Heart left ventricle (tissue), 16 donors: ENCODE measurements around the gene DBN1. TPM values are rescaled to one million over a fixed set of nuclear protein-coding genes. Genes with fewer than 3 reads are reported as not detected.
A peak's percentile ranks its signal among the peaks of the same experiment; 100 is the strongest.

Experiments
- ATAC-seq, 4 donors: fragments of 200-7000 bp; cut with Tn5 transposase; one replicate each; pipeline ENCODE4 v1.9.1; 2020 to 2022; ENCODE audit warnings: moderate library complexity in 4 of 4, mild to moderate bottlenecking in 3 of 4, moderate number of reproducible peaks in 1 of 4
- DNase-seq, 5 donors: peaks; one replicate each; pipeline ENCODE4 v3.0.0-alpha.2; 2020
- H3K27ac ChIP-seq, 12 donors: fragments of 200-600 bp; sonication (generic) in 4 of 12; one replicate each; pipeline versions ENCODE4 v1.5.0 to v1.8.0; 2016 to 2022; ENCODE audit warnings: mild to moderate bottlenecking in 2 of 12
- H3K27me3 ChIP-seq, 9 donors: fragments of 200-600 bp; sonication (generic) in 2 of 9; one replicate each; pipeline versions ENCODE4 v1.5.1 to v1.8.0; 2016 to 2022; ENCODE audit warnings: mild to moderate bottlenecking in 3 of 9
- H3K36me3 ChIP-seq, 9 donors: fragments of 200-600 bp; sonication (generic) in 2 of 9; one replicate each; pipeline versions ENCODE4 v1.5.0 to v1.8.0; 2018 to 2022; ENCODE audit warnings: mild to moderate bottlenecking in 2 of 9
- H3K4me1 ChIP-seq, 12 donors: fragments of 200-600 bp; sonication (generic) in 4 of 12; one replicate each; pipeline versions ENCODE4 v1.5.0 to v1.8.0; 2016 to 2022; ENCODE audit warnings: mild to moderate bottlenecking in 3 of 12
- H3K4me3 ChIP-seq, 12 donors: fragments of 200-600 bp; sonication (generic) in 4 of 12; one replicate each; pipeline versions ENCODE4 v1.5.0 to v1.8.0; 2017 to 2022; ENCODE audit warnings: mild to moderate bottlenecking in 9 of 12, moderate library complexity in 4 of 12
- H3K9me3 ChIP-seq, 12 donors: fragments of 200-600 bp; sonication (generic) in 4 of 12; one replicate each; pipeline versions ENCODE4 v1.5.0 to v1.8.0; 2016 to 2022; ENCODE audit warnings: mild to moderate bottlenecking in 1 of 12
- POLR2A ChIP-seq, 2 donors: fragments of 450-650 bp; IDR thresholded peaks; one replicate each; pipeline ENCODE4 v1.6.1; 2017; ENCODE audit warnings: antibody characterized with exemption in 2 of 2, mild to moderate bottlenecking in 2 of 2, moderate library complexity in 2 of 2
- WGBS, 4 donors: extraction: QIAGEN DNeasy Blood & Tissue Kit in 2 of 4; methylation state at CpG; one replicate each; pipeline versions ENCODE4 v1.1.5 to v1.1.7; 2013 to 2018; 5-methylcytosine and 5-hydroxymethylcytosine counted together
- intact Hi-C, 10 donors: fragments of 100-400 bp; cut with DNase I; formaldehyde crosslinking; loops; one replicate each; pipeline versions ENCODE4 v1.11.1 to v1.14.2; 2022
- polyA plus RNA-seq, 2 donors: library from polyadenylated mRNA; stranded (reverse); fragments of 200-250 nt; gene quantifications; one replicate each; pipeline ENCODE4 v1.2.3, GENCODE V29; 2013
- total RNA-seq, 9 donors: library from RNA; depleted of rRNA in 2 of 9; stranded (reverse); fragments of >200 nt in 2 of 9; fragmentation: NEBNext Ultra II Directional in 3 of 9; extraction: Animal tissue kit (Norgen Biotek cat#: 25700) in 3 of 9; gene quantifications; one replicate each; pipeline versions ENCODE4 v1.1.0 to v1.2.4, GENCODE V29; 2016 to 2023
- TF ChIP-seq, protein P1 (sequence below), 12 donors: fragments of 200-600 bp; sonication (generic) in 4 of 12; IDR thresholded peaks; one replicate each; pipeline versions ENCODE4 v1.5.0 to v1.8.0; 2018 to 2022; ENCODE audit warnings: antibody characterized with exemption in 12 of 12, mild to moderate bottlenecking in 5 of 12
- donor health status: ischemic (EF 13 %, LVEDD 7.1; RV severe dilation, severe dysfunction).
- donor health status: healthy with polysubstance abuse.
- donor health status: DM: no; HTN: yes; CAD: no.
- donor health status: DM: no; HTN: no; CAD: no.
- donor health status: ischemic (EF 25% LVEDD 6.9; RV normal size, moderate dysfunction).
- donor health status: ischemic (EF 25% LVEDD 5.7; RV mildly dilated, moderate dysfunction).
- donor health status: healthy.
- donor health status: DM: yes; HTN: yes; CAD: no.
- donor health status: ischemic (EF 35%, LVEDD 5.7; RV mildly dilated, moderate dysfunction).
- donor health status: nonischemic (EF 11% LVEDD 7.7; RV severe dilation, severe dysfunction).
- donor health status: DM: yes; HTN: yes; CAD: no.
- donor health status: PGD.
- donor health status: ischemic (EF 29% LVEDD 5.4; RV normal size, mild dysfunction).
- donor health status: nonischemic (EF 23%, LVEDD 6.1; RV moderate dilation, normal function).

Gene DBN1
- total and polyA plus RNA-seq, 11 donors = 12.3 to 60.7 (median 23.3) TPM

DNA sequence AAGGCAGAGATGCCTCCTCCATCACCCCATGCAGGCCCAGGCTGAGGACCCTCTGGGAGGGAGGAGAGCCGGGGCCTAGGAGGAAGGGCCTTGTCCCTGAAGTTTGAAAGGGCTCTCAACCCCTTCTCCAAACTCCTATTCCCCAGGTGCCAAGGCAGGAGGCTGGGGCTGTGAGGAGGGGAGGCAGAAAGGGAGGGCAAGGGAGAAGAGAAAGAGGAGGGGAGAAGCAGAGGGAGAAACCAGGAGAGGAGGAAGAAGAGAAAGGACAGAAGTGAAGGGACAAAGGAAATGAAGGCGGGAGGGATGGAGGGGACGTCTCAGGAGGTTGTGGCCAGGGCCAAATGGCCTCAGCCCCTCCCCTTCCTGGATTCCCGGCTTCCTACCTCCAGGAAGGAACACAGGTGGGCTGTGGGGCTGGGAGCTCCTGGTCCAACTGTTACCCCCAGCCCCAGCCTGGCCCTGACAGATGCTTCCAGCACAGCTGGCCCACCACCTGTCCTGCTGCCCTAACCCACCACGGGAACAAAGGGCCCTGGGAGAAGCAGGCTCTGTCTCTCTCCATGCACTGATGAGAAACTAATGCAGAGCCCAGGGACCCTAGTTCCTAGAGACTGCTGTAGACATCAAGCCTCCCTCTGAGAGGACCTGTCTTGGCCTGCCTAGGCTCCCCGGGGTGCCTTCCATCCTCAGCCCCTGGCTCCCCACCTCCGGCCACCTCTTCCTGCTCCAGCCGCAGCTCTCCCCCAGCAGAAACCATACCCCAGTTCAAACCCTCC is 3.5 kb downstream of the DBN1 start:
- intact Hi-C loops = no loop called here
- peaks cover 0 to 59% (median 40%) of the 10 kb centered on the region in 12 donors for H3K4me1 ChIP-seq
- H3K27me3 ChIP-seq = peaks cover 0 to 26% (median 5%) of the 10 kb centered on the region in 9 donors
- H3K4me3 ChIP-seq = no peak overlapping the region
- H3K9me3 ChIP-seq = peaks cover 0 to 4% (median 0%) of the 10 kb centered on the region in 12 donors
- TF ChIP-seq POLR2A (IDR thresholded peaks at IDR 0.05) = no peak
- TF ChIP-seq, protein P1, sequence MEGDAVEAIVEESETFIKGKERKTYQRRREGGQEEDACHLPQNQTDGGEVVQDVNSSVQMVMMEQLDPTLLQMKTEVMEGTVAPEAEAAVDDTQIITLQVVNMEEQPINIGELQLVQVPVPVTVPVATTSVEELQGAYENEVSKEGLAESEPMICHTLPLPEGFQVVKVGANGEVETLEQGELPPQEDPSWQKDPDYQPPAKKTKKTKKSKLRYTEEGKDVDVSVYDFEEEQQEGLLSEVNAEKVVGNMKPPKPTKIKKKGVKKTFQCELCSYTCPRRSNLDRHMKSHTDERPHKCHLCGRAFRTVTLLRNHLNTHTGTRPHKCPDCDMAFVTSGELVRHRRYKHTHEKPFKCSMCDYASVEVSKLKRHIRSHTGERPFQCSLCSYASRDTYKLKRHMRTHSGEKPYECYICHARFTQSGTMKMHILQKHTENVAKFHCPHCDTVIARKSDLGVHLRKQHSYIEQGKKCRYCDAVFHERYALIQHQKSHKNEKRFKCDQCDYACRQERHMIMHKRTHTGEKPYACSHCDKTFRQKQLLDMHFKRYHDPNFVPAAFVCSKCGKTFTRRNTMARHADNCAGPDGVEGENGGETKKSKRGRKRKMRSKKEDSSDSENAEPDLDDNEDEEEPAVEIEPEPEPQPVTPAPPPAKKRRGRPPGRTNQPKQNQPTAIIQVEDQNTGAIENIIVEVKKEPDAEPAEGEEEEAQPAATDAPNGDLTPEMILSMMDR (IDR thresholded peaks at IDR 0.05) = no peak
- WGBS, 4 donors = 68 to 81% (median 70%) methylated on average over 7 to 8 of the region's 8 CpGs
- H3K36me3 ChIP-seq = peaks cover 0 to 34% (median 24%) of the 10 kb centered on the region in 9 donors
- peak overlapping the region in 11 of 12 donors; percentile 24 to 87 (median 52) for H3K27ac ChIP-seq
- no peak for DNase-seq
- ATAC-seq = no peak

GRCh38 chr5:177468685-177469628 is 4.5 kb downstream of the DBN1 start:
- Histone ChIP-seq H3K4me1 (peaks cover 0 to 56% (median 35%) of the 10 kb centered on the region in 12 donors), H3K27ac (peak overlapping the region in 10 of 12 donors; percentile 19 to 87 (median 54)), H3K27me3 (peaks cover 0 to 22% (median 5%) of the 10 kb centered on the region in 9 donors), H3K4me3 (no peak overlapping the region), H3K36me3 (peaks cover 0 to 34% (median 24%) of the 10 kb centered on the region in 9 donors), H3K9me3 (peaks cover 0 to 5% (median 0%) of the 10 kb centered on the region in 12 donors)
- WGBS, 4 donors = 60 to 72% (median 66%) methylated on average over 21 to 25 of the region's 25 CpGs
- ATAC-seq = peak; percentile 36 to 48 (median 42)
- DNase-seq = peak in 4 of 5 donors; percentile 52 to 79 (median 67)
- intact Hi-C loops = no loop called here
- TF ChIP-seq, protein P1 (IDR thresholded peaks at IDR 0.05) = no peak
- TF ChIP-seq POLR2A (IDR thresholded peaks at IDR 0.05) = no peak

DNA sequence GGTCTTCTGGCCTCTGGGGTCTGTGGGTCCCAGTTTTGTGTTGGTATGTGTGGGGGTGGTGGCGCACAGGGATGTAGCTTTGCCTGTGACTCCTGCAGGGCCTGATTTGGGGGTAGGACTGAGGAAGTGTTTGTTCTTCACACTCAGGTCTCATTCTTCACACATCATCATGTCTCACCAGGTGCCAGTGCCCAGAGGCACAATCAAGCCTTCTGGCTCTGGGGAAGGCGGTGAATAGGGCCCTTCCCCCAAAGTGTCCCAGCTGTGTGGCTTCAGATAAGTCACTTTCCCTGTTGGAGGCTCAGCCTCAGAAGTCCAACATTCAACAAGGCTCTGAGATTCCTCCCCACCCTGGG is 5.1 kb downstream of the DBN1 start:
- peaks cover 0 to 49% (median 37%) of the 10 kb centered on the region in 12 donors for H3K4me1 ChIP-seq
- ATAC-seq (no peak), DNase-seq (no peak)
- intact Hi-C loops = no loop called here
- H3K4me3 ChIP-seq = no peak overlapping the region
- peaks cover 0 to 22% (median 5%) of the 10 kb centered on the region in 9 donors for H3K27me3 ChIP-seq
- TF ChIP-seq, protein P1 (IDR thresholded peaks at IDR 0.05) = no peak
- TF ChIP-seq POLR2A (IDR thresholded peaks at IDR 0.05) = no peak
- WGBS, 4 donors = 73 to 90% (median 88%) methylated on average over 2 of the region's 2 CpGs
- H3K9me3 ChIP-seq = peaks cover 0 to 5% (median 0%) of the 10 kb centered on the region in 12 donors
- H3K36me3 ChIP-seq = peaks cover 0 to 34% (median 24%) of the 10 kb centered on the region in 9 donors
- peak overlapping the region in 4 of 12 donors; percentile 4 to 87 (median 44) for H3K27ac ChIP-seq
